ENCODE measurements around the gene SCGB1D2. TPM values are rescaled to one million over a fixed set of nuclear protein-coding genes. Genes with fewer than 3 reads are reported as not detected.

SCGB1D2 gene
- polyA plus RNA-seq, 1 experiment = not detected

GRCh38 chr11:62267050-62267449, 25.0 kb downstream of the SCGB1D2 start:
- TF ChIP-seq CTCF (IDR thresholded peaks at IDR 0.05; ENCODE audit: insufficient read depth, low read depth, low read length) = no peak
- no peak overlapping the region for H3K4me3 ChIP-seq (ENCODE audit: low read depth, low read length)
- CTCF ChIA-PET = interaction anchor here (1.3 kb wide), 1 partner anchor 44 kb away, joined by 3 read pairs; no protein-coding TSS in a partner anchor
- POLR2A ChIA-PET = no interaction called here
- no peaks in the 10 kb centered on the region; the same call in none of the 2 replicates for H3K27me3 ChIP-seq (ENCODE audit: control insufficient read depth, insufficient read depth, low read length)
- DNase-seq (ENCODE audit: low read depth) = no peak
- no peaks in the 10 kb centered on the region for H3K36me3 ChIP-seq (ENCODE audit: control insufficient read depth, insufficient read depth, low read length)

- no peak overlapping the region for H3K4me3 ChIP-seq (ENCODE audit: low read depth, low read length)
- no peak for TF ChIP-seq CTCF (IDR thresholded peaks at IDR 0.05; ENCODE audit: insufficient read depth, low read depth, low read length)
- DNase-seq (ENCODE audit: low read depth) = no peak
- ChIA-PET CTCF (no interaction called here), POLR2A (no interaction called here)
- no peaks in the 10 kb centered on the region for H3K36me3 ChIP-seq (ENCODE audit: control insufficient read depth, insufficient read depth, low read length)
- no peaks in the 10 kb centered on the region; the same call in none of the 2 replicates for H3K27me3 ChIP-seq (ENCODE audit: control insufficient read depth, insufficient read depth, low read length)
Observed at GRCh38 chr11:62267576-62267975, 25.5 kb downstream of the SCGB1D2 start.

- POLR2A ChIA-PET = no interaction called here
Observed at GRCh38 chr11:62269654-62270278, 27.7 kb downstream of the SCGB1D2 start, which contains the start of gene SCGB2A2. TSS of gene SCGB2A2 (plus strand) at chr11:62270158. CDS start at chr11:62270217, 59 bp downstream.

GRCh38 chr11:62273284-62273683, 31.2 kb downstream of the SCGB1D2 start:
- DNase-seq (ENCODE audit: low read depth) = no peak
- H3K4me3 ChIP-seq (ENCODE audit: low read depth, low read length) = no peak overlapping the region
- TF ChIP-seq CTCF (IDR thresholded peaks at IDR 0.05; ENCODE audit: insufficient read depth, low read depth, low read length) = no peak
- CTCF ChIA-PET = no interaction called here
- POLR2A ChIA-PET = no interaction called here
- H3K27me3 ChIP-seq (ENCODE audit: control insufficient read depth, insufficient read depth, low read length) = peaks cover 3% of the 10 kb centered on the region
- H3K36me3 ChIP-seq (ENCODE audit: control insufficient read depth, insufficient read depth, low read length) = no peaks in the 10 kb centered on the region

More at GRCh38 chr11:62269654-62270278, 27.7 kb downstream of the SCGB1D2 start, which contains the start of gene SCGB2A2:
- Histone ChIP-seq H3K27me3 (ENCODE audit: control insufficient read depth, insufficient read depth, low read length) (no peaks in the 10 kb centered on the region; the same call in none of the 2 replicates), H3K36me3 (ENCODE audit: control insufficient read depth, insufficient read depth, low read length) (no peaks in the 10 kb centered on the region), H3K4me3 (ENCODE audit: low read depth, low read length) (no peak within 1 kb of the TSS)
- CTCF ChIA-PET = no interaction called here
- TF ChIP-seq CTCF (IDR thresholded peaks at IDR 0.05; ENCODE audit: insufficient read depth, low read depth, low read length) = no peak
- no peak for DNase-seq (ENCODE audit: low read depth)

GRCh38 chr11:62273789-62274275, 31.8 kb downstream of the SCGB1D2 start:
- Histone ChIP-seq H3K4me3 (ENCODE audit: low read depth, low read length) (no peak overlapping the region), H3K36me3 (ENCODE audit: control insufficient read depth, insufficient read depth, low read length) (no peaks in the 10 kb centered on the region), H3K27me3 (ENCODE audit: control insufficient read depth, insufficient read depth, low read length) (peaks cover 3% of the 10 kb centered on the region)
- ChIA-PET POLR2A (no interaction called here), CTCF (no interaction called here)
- TF ChIP-seq CTCF (IDR thresholded peaks at IDR 0.05; ENCODE audit: insufficient read depth, low read depth, low read length) = no peak
- no peak for DNase-seq (ENCODE audit: low read depth)
